ENCODE measurements around the gene TOR4A. TPM values are rescaled to one million over a fixed set of nuclear protein-coding genes. Genes with fewer than 3 reads are reported as not detected.
A peak's percentile ranks its signal among the peaks of the same experiment; 100 is the strongest.

The TOR4A gene
- total RNA-seq, 1 donor from 2014 or later = 38.3 TPM

DNA sequence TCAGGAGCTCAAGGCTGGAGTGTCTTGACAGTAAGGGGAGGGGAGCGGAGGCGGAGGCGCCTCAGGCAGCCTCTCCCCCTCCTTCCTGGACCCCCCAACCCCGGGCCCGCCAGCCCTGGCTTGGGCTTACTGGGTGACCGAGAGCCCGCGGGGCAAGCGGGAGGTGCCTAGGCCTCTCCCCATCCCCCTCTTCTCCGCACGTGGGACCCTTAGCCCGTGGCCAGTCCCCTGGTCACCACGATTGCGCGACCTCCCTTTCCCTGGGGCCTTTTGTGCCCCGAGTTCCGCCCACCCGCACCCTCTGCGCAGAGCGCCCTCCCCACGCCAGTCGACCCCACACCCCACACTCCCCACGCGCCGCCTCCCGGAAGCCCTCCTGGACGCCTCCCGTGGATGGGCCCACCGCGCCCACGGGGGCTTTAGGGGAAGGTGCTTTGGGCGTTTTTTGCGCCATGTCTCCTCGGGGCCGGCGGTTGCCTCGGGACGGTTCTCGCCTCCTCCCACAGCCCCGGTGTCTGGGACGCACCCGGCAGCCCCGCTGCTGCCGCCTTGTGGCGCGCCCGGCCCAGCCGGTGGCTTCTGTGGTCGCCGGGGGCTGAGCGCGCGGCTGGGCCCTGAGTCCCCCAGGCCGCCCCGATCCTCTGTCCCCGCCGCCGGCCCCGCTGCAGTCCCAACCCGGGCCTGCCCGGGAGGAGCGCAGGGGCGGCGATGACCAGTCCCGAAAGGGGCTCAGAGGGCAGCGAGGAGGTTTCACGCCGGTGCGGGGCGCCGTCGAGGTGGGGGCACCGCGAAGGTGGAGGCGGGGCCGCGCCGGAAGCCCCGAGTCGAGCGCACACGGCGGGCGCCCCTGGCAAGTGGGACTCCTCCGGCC, 3.2 kb downstream of the TOR4A start:
- Histone ChIP-seq H3K27me3 (no peaks in the 10 kb centered on the region), H3K4me1 (peaks cover 4 to 12% of the 10 kb centered on the region in 2 donors), H3K27ac (no peak overlapping the region), H3K36me3 (peaks cover 12 to 25% of the 10 kb centered on the region in 2 donors), H3K4me3 (no peak overlapping the region), H3K9me3 (peaks cover 0 to 6% of the 10 kb centered on the region in 2 donors)
- TF ChIP-seq, protein P1, sequence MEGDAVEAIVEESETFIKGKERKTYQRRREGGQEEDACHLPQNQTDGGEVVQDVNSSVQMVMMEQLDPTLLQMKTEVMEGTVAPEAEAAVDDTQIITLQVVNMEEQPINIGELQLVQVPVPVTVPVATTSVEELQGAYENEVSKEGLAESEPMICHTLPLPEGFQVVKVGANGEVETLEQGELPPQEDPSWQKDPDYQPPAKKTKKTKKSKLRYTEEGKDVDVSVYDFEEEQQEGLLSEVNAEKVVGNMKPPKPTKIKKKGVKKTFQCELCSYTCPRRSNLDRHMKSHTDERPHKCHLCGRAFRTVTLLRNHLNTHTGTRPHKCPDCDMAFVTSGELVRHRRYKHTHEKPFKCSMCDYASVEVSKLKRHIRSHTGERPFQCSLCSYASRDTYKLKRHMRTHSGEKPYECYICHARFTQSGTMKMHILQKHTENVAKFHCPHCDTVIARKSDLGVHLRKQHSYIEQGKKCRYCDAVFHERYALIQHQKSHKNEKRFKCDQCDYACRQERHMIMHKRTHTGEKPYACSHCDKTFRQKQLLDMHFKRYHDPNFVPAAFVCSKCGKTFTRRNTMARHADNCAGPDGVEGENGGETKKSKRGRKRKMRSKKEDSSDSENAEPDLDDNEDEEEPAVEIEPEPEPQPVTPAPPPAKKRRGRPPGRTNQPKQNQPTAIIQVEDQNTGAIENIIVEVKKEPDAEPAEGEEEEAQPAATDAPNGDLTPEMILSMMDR (IDR thresholded peaks at IDR 0.05) = peak in 1 of 3 experiments; percentile 7
- intact Hi-C loops (cut with DNase I) = no loop called here
- no peak for DNase-seq (ENCODE audit: low spot score in 2 of 2)

DNA sequence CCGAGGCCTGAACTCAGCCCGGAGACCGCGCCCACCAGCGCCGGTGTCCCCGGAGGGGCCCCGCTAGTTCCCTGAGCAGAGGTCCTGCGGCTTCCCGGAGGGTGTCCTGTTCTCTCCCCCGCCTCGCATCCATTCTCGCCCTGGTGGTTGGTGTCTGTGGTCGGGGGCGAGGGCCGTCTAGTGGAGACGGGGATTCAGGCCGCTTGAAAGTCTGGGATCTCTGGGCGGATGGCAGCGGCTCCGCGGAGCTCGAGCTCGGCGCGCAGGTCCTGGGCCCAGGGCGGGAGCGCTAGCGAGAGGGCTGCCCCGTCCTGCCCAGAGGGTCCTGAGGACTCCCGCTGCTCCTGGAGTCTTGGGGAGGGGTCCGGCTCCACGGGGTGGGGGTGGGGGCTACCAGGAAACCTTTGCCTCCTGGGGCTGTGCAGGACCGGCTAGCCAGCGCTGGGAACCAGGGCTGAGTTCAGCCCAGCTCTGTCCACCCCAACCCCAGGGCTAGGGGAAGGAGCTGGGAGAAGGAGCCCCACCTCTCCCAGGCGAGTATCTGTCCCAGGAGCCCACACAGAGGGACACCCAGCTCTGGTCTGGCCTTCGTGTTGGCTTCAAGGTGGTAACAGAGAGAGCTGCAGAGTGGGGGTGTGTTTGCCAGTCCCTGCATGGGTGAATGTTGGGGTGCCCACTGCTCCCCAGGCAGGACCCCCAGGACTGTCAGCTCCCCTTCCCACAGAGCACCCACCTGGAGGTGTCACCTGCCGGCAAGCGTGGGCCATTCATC, 4.0 kb downstream of the TOR4A start:
- H3K27me3 ChIP-seq = no peaks in the 10 kb centered on the region
- intact Hi-C loops (cut with DNase I) = no loop called here
- H3K36me3 ChIP-seq = peaks cover 12 to 25% of the 10 kb centered on the region in 2 donors

GRCh38 chr9:137286975-137287383, 9.5 kb downstream of the TOR4A start:
- intact Hi-C loops (cut with DNase I) = no loop called here
- no peak for DNase-seq (ENCODE audit: low spot score in 2 of 2)
- no peak overlapping the region for H3K27ac ChIP-seq
- peaks cover 0 to 6% of the 10 kb centered on the region in 2 donors for H3K9me3 ChIP-seq
- no peaks in the 10 kb centered on the region for H3K4me1 ChIP-seq
- TF ChIP-seq, protein P1 (IDR thresholded peaks at IDR 0.05) = peak in 2 of 3 experiments; percentile 11 to 42
- no peak overlapping the region for H3K4me3 ChIP-seq
- no peaks in the 10 kb centered on the region for H3K36me3 ChIP-seq
- no peaks in the 10 kb centered on the region for H3K27me3 ChIP-seq

More for the DNA sequence above, 4.0 kb downstream of the TOR4A start:
- Histone ChIP-seq H3K9me3 (peaks cover 0 to 6% of the 10 kb centered on the region in 2 donors), H3K4me3 (no peak overlapping the region), H3K4me1 (peaks cover 1 to 7% of the 10 kb centered on the region in 2 donors), H3K27ac (no peak overlapping the region)
- DNase-seq (ENCODE audit: low spot score in 2 of 2) = no peak
- TF ChIP-seq, protein P1 (IDR thresholded peaks at IDR 0.05) = no peak

DNA sequence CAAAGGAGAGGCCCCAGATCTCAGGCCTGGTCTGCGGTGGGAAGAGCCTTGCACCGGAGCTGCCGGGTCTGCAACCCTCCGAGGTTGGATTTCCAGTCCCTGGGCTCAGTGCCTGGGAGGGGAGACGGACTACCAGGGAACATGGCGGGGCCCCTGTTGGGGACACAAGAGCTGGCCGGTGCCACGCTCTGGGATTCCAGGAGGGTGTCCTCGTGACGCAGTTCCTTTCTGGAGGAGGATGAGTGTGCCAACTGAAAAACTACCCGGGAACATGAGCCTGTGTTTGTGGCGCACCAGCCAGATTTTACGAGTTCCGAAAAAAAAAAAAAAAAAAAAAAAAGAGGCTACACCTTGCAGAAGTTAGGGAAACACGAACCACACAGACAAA, 15.6 kb downstream of the TOR4A start:
- H3K4me1 ChIP-seq = peaks cover 4 to 7% of the 10 kb centered on the region in 2 donors
- no peak overlapping the region for H3K27ac ChIP-seq
- TF ChIP-seq, protein P1 (IDR thresholded peaks at IDR 0.05) = no peak
- H3K27me3 ChIP-seq = peaks cover 22% of the 10 kb centered on the region
- no peaks in the 10 kb centered on the region for H3K36me3 ChIP-seq
- H3K4me3 ChIP-seq = no peak overlapping the region
- intact Hi-C loops (cut with DNase I) = loop anchor here (10.0 kb wide), 1 partner anchor 232 kb away; no protein-coding TSS in a partner anchor
- H3K9me3 ChIP-seq = no peaks in the 10 kb centered on the region
- DNase-seq (ENCODE audit: low spot score in 2 of 2) = no peak

- H3K9me3 ChIP-seq = no peaks in the 10 kb centered on the region
- TF ChIP-seq, protein P1 (IDR thresholded peaks at IDR 0.05) = no peak
- no peak overlapping the region for H3K27ac ChIP-seq
- H3K4me1 ChIP-seq = peaks cover 4 to 7% of the 10 kb centered on the region in 2 donors
- DNase-seq (ENCODE audit: low spot score in 2 of 2) = no peak
- no peaks in the 10 kb centered on the region for H3K36me3 ChIP-seq
- intact Hi-C loops (cut with DNase I) = loop anchor here (2.0 to 10.0 kb wide), 2 partner anchors 113 to 231 kb away; no protein-coding TSS in a partner anchor
- peaks cover 23% of the 10 kb centered on the region for H3K27me3 ChIP-seq
- H3K4me3 ChIP-seq = no peak overlapping the region
These were observed 16.1 kb downstream of the TOR4A start for GRCh38 chr9:137293482-137294090.

Measured in ascending aorta (tissue), 2 donors.